ENCODE results near the gene SLC19A2. TPM values are rescaled to one million over a fixed set of nuclear protein-coding genes. Genes with fewer than 3 reads are reported as not detected.
A peak's percentile ranks its signal among the peaks of the same experiment; 100 is the strongest.

Gene SLC19A2
- total and polyA plus RNA-seq, 2 donors (not counting 1 experiment from before 2014, with no cell fraction given): 5.2 to 8.9 TPM

- H2AFZ ChIP-seq (ENCODE audit: low read length): no peak overlapping the region
- TF ChIP-seq CTCF (conservative IDR thresholded peaks at IDR 0.05 in 1 of 2, IDR thresholded peaks at IDR 0.05 in 1 of 2; ENCODE audit: low read depth in 1 of 2, low read length in 2 of 2) (no peak), EZH2 (IDR thresholded peaks at IDR 0.05; ENCODE audit: low read length, missing control alignments) (no peak)
- H3K36me3 ChIP-seq (ENCODE audit: control insufficient read depth, insufficient read depth, low read length): no peaks in the 10 kb centered on the region
- peak; percentile 29 to 57 for DNase-seq (ENCODE audit: low read depth in 2 of 2)
- H3K4me2 ChIP-seq (ENCODE audit: extremely low read depth, insufficient read depth, low read length): no peak overlapping the region
- H3K79me2 ChIP-seq (ENCODE audit: control insufficient read depth, insufficient read depth, low read length): no peaks in the 10 kb centered on the region
- H3K9ac ChIP-seq (ENCODE audit: insufficient read depth, low read length): no peak overlapping the region
- no peaks in the 10 kb centered on the region for H3K27me3 ChIP-seq (ENCODE audit: control insufficient read depth, insufficient read depth, low read length)
- no peaks in the 10 kb centered on the region for H3K4me1 ChIP-seq (ENCODE audit: control insufficient read depth, extremely low read depth, insufficient read depth, low read length)
- no peaks in the 10 kb centered on the region for H3K9me3 ChIP-seq (ENCODE audit: control insufficient read depth, insufficient read depth, low read depth, low read length)
- H3K4me3 ChIP-seq (replicated peaks in 1 of 4; ENCODE audit: control extremely low read depth in 1 of 4, insufficient read depth in 1 of 4, low read depth in 3 of 4, low read length in 4 of 4): no peak overlapping the region
- H4K20me1 ChIP-seq (ENCODE audit: control insufficient read depth, extremely low read depth, insufficient read depth, low read length): no peaks in the 10 kb centered on the region
- H3K27ac ChIP-seq (ENCODE audit: insufficient read depth, low read length): no peak overlapping the region
Observed at GRCh38 chr1:169527451-169528214, 41.9 kb upstream of the SLC19A2 start.

- no peak overlapping the region for H2AFZ ChIP-seq (ENCODE audit: low read length)
Observed at GRCh38 chr1:169527001-169527400, 41.3 kb upstream of the SLC19A2 start.

More at GRCh38 chr1:169527001-169527400, 41.3 kb upstream of the SLC19A2 start:
- Histone ChIP-seq H3K9ac (ENCODE audit: insufficient read depth, low read length) (no peak overlapping the region), H3K27me3 (ENCODE audit: control insufficient read depth, insufficient read depth, low read length) (no peaks in the 10 kb centered on the region), H3K4me3 (replicated peaks in 1 of 4; ENCODE audit: control extremely low read depth in 1 of 4, insufficient read depth in 1 of 4, low read depth in 3 of 4, low read length in 4 of 4) (no peak overlapping the region), H3K36me3 (ENCODE audit: control insufficient read depth, insufficient read depth, low read length) (no peaks in the 10 kb centered on the region), H3K4me1 (ENCODE audit: control insufficient read depth, extremely low read depth, insufficient read depth, low read length) (no peaks in the 10 kb centered on the region), H3K27ac (ENCODE audit: insufficient read depth, low read length) (no peak overlapping the region), H4K20me1 (ENCODE audit: control insufficient read depth, extremely low read depth, insufficient read depth, low read length) (no peaks in the 10 kb centered on the region), H3K79me2 (ENCODE audit: control insufficient read depth, insufficient read depth, low read length) (no peaks in the 10 kb centered on the region), H3K9me3 (ENCODE audit: control insufficient read depth, insufficient read depth, low read depth, low read length) (no peaks in the 10 kb centered on the region), H3K4me2 (ENCODE audit: extremely low read depth, insufficient read depth, low read length) (no peak overlapping the region)
- DNase-seq (ENCODE audit: low read depth in 2 of 2): no peak
- TF ChIP-seq CTCF (conservative IDR thresholded peaks at IDR 0.05 in 1 of 2, IDR thresholded peaks at IDR 0.05 in 1 of 2; ENCODE audit: low read depth in 1 of 2, low read length in 2 of 2) (no peak), EZH2 (IDR thresholded peaks at IDR 0.05; ENCODE audit: low read length, missing control alignments) (no peak)
